Measurements from ENCODE around the gene NPPC.
"Not testable (repeated sequence)": the region's sequence is repeated elsewhere in the genome, so short reads cannot be mapped to it uniquely, and the experiment has no call there.

The NPPC gene

GRCh38 chr2:231884438-231885140 lies 41.6 kb downstream of the NPPC start:
- no peak for DNase-seq

GRCh38 chr2:231883468-231883881 lies 42.7 kb downstream of the NPPC start:
- DNase-seq: no peak

GRCh38 chr2:231882646-231883045 lies 43.5 kb downstream of the NPPC start:
- DNase-seq: no peak

- DNase-seq: not testable (repeated sequence)
These were observed 45.8 kb downstream of the NPPC start for GRCh38 chr2:231880371-231880770.

- DNase-seq: no peak
These were observed 47.0 kb downstream of the NPPC start for GRCh38 chr2:231879216-231879615.

GRCh38 chr2:231877533-231878456 lies 48.4 kb downstream of the NPPC start:
- DNase-seq: peak; percentile 35

- no peak for DNase-seq
These were observed 51.3 kb downstream of the NPPC start for GRCh38 chr2:231874944-231875343.

Data from RPMI8226 (cell line).